ENCODE data around the gene SCUBE1.

DNA sequence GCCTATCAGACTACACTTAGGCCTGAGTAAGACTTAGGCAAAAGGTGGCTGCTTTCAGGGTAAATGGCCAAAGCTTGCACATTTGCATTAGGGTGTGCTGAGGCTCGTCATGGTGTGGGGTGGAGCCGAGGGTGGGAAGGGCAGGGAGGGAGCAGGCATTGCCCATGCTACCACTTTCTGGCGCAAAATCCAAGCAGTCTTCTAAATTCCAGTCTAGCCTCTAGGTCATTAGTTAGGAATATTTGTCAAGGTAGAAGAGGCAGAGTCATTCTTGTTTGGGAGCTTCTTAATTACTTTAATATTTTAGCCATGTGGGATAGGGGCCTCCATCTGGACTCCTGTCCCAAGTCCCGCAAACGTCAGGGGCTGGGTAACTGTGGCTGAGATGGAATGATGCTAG lies 28.6 kb downstream of the SCUBE1 start:
- no peak for TF ChIP-seq RAD21 (IDR thresholded peaks at IDR 0.05; ENCODE audit: low read depth)
- TF ChIP-seq, protein P1, sequence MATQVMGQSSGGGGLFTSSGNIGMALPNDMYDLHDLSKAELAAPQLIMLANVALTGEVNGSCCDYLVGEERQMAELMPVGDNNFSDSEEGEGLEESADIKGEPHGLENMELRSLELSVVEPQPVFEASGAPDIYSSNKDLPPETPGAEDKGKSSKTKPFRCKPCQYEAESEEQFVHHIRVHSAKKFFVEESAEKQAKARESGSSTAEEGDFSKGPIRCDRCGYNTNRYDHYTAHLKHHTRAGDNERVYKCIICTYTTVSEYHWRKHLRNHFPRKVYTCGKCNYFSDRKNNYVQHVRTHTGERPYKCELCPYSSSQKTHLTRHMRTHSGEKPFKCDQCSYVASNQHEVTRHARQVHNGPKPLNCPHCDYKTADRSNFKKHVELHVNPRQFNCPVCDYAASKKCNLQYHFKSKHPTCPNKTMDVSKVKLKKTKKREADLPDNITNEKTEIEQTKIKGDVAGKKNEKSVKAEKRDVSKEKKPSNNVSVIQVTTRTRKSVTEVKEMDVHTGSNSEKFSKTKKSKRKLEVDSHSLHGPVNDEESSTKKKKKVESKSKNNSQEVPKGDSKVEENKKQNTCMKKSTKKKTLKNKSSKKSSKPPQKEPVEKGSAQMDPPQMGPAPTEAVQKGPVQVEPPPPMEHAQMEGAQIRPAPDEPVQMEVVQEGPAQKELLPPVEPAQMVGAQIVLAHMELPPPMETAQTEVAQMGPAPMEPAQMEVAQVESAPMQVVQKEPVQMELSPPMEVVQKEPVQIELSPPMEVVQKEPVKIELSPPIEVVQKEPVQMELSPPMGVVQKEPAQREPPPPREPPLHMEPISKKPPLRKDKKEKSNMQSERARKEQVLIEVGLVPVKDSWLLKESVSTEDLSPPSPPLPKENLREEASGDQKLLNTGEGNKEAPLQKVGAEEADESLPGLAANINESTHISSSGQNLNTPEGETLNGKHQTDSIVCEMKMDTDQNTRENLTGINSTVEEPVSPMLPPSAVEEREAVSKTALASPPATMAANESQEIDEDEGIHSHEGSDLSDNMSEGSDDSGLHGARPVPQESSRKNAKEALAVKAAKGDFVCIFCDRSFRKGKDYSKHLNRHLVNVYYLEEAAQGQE (IDR thresholded peaks at IDR 0.05; ENCODE audit: low read depth) = no peak
- TF ChIP-seq, protein P2, sequence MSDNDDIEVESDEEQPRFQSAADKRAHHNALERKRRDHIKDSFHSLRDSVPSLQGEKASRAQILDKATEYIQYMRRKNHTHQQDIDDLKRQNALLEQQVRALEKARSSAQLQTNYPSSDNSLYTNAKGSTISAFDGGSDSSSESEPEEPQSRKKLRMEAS (IDR thresholded peaks at IDR 0.05) = no peak
- TF ChIP-seq NFIC (IDR thresholded peaks at IDR 0.05) = no peak
- no peak for TF ChIP-seq EP300 (IDR thresholded peaks at IDR 0.05; ENCODE audit: borderline replicate concordance)
- TF ChIP-seq YY1 (IDR thresholded peaks at IDR 0.05; ENCODE audit: low read depth) = no peak
- TF ChIP-seq CREB1 (IDR thresholded peaks at IDR 0.05; ENCODE audit: low read depth) = no peak
- TF ChIP-seq TAF1 (IDR thresholded peaks at IDR 0.05; ENCODE audit: low read depth) = no peak
- no peak for TF ChIP-seq FOXM1 (IDR thresholded peaks at IDR 0.05; ENCODE audit: borderline replicate concordance, low read depth)
- TF ChIP-seq EGR1 (IDR thresholded peaks at IDR 0.05) = no peak
- TF ChIP-seq, protein P3, sequence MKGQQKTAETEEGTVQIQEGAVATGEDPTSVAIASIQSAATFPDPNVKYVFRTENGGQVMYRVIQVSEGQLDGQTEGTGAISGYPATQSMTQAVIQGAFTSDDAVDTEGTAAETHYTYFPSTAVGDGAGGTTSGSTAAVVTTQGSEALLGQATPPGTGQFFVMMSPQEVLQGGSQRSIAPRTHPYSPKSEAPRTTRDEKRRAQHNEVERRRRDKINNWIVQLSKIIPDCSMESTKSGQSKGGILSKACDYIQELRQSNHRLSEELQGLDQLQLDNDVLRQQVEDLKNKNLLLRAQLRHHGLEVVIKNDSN (IDR thresholded peaks at IDR 0.05) = no peak
- TF ChIP-seq TEAD4 (IDR thresholded peaks at IDR 0.05) = no peak
